ENCODE results near the gene GNAI3. TPM values are rescaled to one million over a fixed set of nuclear protein-coding genes. Genes with fewer than 3 reads are reported as not detected.
A peak's percentile ranks its signal among the peaks of the same experiment; 100 is the strongest.

Gene GNAI3
- total RNA-seq, 1 experiment from 2014 or later = 10.0 TPM

- Histone ChIP-seq H3K27me3 (ENCODE audit: insufficient read depth, low read depth) (no peaks in the 10 kb centered on the region), H3K4me2 (no peak overlapping the region), H3K4me1 (replicated peaks; ENCODE audit: insufficient read depth) (no peaks in the 10 kb centered on the region), H3K36me3 (ENCODE audit: low read depth) (peaks cover 30% of the 10 kb centered on the region), H3K9me2 (ENCODE audit: insufficient read depth) (no peaks in the 10 kb centered on the region), H3K4me3 (no peak overlapping the region), H3K79me2 (ENCODE audit: low read depth) (peaks cover 2% of the 10 kb centered on the region; the same call in 1 of the 2 replicates), H3K27ac (no peak overlapping the region), H3K9me3 (ENCODE audit: insufficient read depth, low read depth) (no peaks in the 10 kb centered on the region), H4K20me1 (ENCODE audit: insufficient read depth) (0 out of 2 replicates have a peak, but pooled peaks cover 5% of the 10 kb centered on the region), H3F3A (ENCODE audit: insufficient read depth, low read depth) (peaks cover 14% of the 10 kb centered on the region; the same call in 1 of the 2 replicates), H2AFZ (no peak overlapping the region)
- ChIA-PET CTCF (interaction anchor here (1.3 to 1.4 kb wide), 3 partner anchors 12 to 83 kb away, joined by 3 to 10 read pairs (median 7); partner anchors contain the start of gene GNAI3), POLR2A (ENCODE audit: unreplicated experiment) (no interaction called here)
- TF ChIP-seq CTCF (conservative IDR thresholded peaks at IDR 0.05) (no peak), EZH2 (IDR thresholded peaks at IDR 0.05; ENCODE audit: low read depth) (no peak)
- BruUV-seq (replicated peaks) = no TSS peak
- intact Hi-C loops (cut with micrococcal nuclease; ENCODE audit: unreplicated experiment) = no loop called here
- DNase-seq = peak in 1 of 2 experiments; percentile 11
Measured at GRCh38 chr1:109629372-109630030, 81.1 kb downstream of the GNAI3 start.

- H3K79me2 ChIP-seq (ENCODE audit: low read depth) = no peaks in the 10 kb centered on the region
- H3F3A ChIP-seq (ENCODE audit: insufficient read depth, low read depth) = peaks cover 16% of the 10 kb centered on the region; the same call in 1 of the 2 replicates
- TF ChIP-seq CTCF (conservative IDR thresholded peaks at IDR 0.05) (peak; percentile 43), EZH2 (IDR thresholded peaks at IDR 0.05; ENCODE audit: low read depth) (no peak)
- no peak overlapping the region for H3K4me3 ChIP-seq
- intact Hi-C loops (cut with micrococcal nuclease; ENCODE audit: unreplicated experiment) = no loop called here
- peaks cover 30% of the 10 kb centered on the region for H3K36me3 ChIP-seq (ENCODE audit: low read depth)
- no peaks in the 10 kb centered on the region for H3K4me1 ChIP-seq (replicated peaks; ENCODE audit: insufficient read depth)
- CTCF ChIA-PET = interaction anchor here (0.6 to 1.4 kb wide), 4 partner anchors 13 to 88 kb away, joined by 3 to 10 read pairs (median 7); partner anchors contain the start of gene GNAI3
- H3K4me2 ChIP-seq = no peak overlapping the region
- no peaks in the 10 kb centered on the region for H3K9me2 ChIP-seq (ENCODE audit: insufficient read depth)
- 0 out of 2 replicates have a peak, but pooled peaks cover 3% of the 10 kb centered on the region for H4K20me1 ChIP-seq (ENCODE audit: insufficient read depth)
- no peak overlapping the region for H2AFZ ChIP-seq
- POLR2A ChIA-PET (ENCODE audit: unreplicated experiment) = no interaction called here
- H3K9me3 ChIP-seq (ENCODE audit: insufficient read depth, low read depth) = no peaks in the 10 kb centered on the region
- H3K27ac ChIP-seq = no peak overlapping the region
- no TSS peak for BruUV-seq (replicated peaks)
- no peaks in the 10 kb centered on the region for H3K27me3 ChIP-seq (ENCODE audit: insufficient read depth, low read depth)
- DNase-seq = peak in 1 of 2 experiments; percentile 30
Measured at GRCh38 chr1:109630081-109630897, 81.9 kb downstream of the GNAI3 start.

GRCh38 chr1:109630898-109631512 is 82.6 kb downstream of the GNAI3 start:
- ChIA-PET POLR2A (ENCODE audit: unreplicated experiment) (no interaction called here), CTCF (interaction anchor here (1.3 to 1.4 kb wide), 3 partner anchors 14 to 85 kb away, joined by 3 to 10 read pairs (median 7); partner anchors contain the start of gene GNAI3)
- peaks cover 22% of the 10 kb centered on the region; the same call in 1 of the 2 replicates for H3F3A ChIP-seq (ENCODE audit: insufficient read depth, low read depth)
- no peak overlapping the region for H2AFZ ChIP-seq
- H3K9me3 ChIP-seq (ENCODE audit: insufficient read depth, low read depth) = no peaks in the 10 kb centered on the region
- intact Hi-C loops (cut with micrococcal nuclease; ENCODE audit: unreplicated experiment) = no loop called here
- peak in 1 of 2 experiments; percentile 9 for DNase-seq
- H3K27ac ChIP-seq = no peak overlapping the region
- no peak overlapping the region for H3K4me3 ChIP-seq
- H3K4me1 ChIP-seq (replicated peaks; ENCODE audit: insufficient read depth) = peaks cover 7% of the 10 kb centered on the region
- TF ChIP-seq EZH2 (IDR thresholded peaks at IDR 0.05; ENCODE audit: low read depth) (no peak), CTCF (conservative IDR thresholded peaks at IDR 0.05) (no peak)
- H3K79me2 ChIP-seq (ENCODE audit: low read depth) = no peaks in the 10 kb centered on the region
- peaks cover 30% of the 10 kb centered on the region for H3K36me3 ChIP-seq (ENCODE audit: low read depth)
- no peaks in the 10 kb centered on the region for H3K27me3 ChIP-seq (ENCODE audit: insufficient read depth, low read depth)
- no peak overlapping the region for H3K4me2 ChIP-seq
- no TSS peak for BruUV-seq (replicated peaks)
- H3K9me2 ChIP-seq (ENCODE audit: insufficient read depth) = no peaks in the 10 kb centered on the region
- no peaks in the 10 kb centered on the region for H4K20me1 ChIP-seq (ENCODE audit: insufficient read depth)

All from PC-9 (cell line).